Measurements from ENCODE around the gene PPIH. TPM values are rescaled to one million over a fixed set of nuclear protein-coding genes. Genes with fewer than 3 reads are reported as not detected.
"Not testable (repeated sequence)": the region's sequence is repeated elsewhere in the genome, so short reads cannot be mapped to it uniquely, and the experiment has no call there.

Gene PPIH
- total RNA-seq, 1 donor from 2014 or later: 30.0 TPM

GRCh38 chr1:42721926-42722325, 63.7 kb downstream of the PPIH start:
- no peak for TF ChIP-seq POLR2AphosphoS5 (IDR thresholded peaks at IDR 0.05; ENCODE audit: insufficient read depth in 1 of 2, low read depth in 1 of 2)
- no peak for TF ChIP-seq CTCF (IDR thresholded peaks at IDR 0.05)
- no peak for TF ChIP-seq POLR2A (IDR thresholded peaks at IDR 0.05)
- Histone ChIP-seq H3K4me3 (no peak overlapping the region), H3K27ac (no peak overlapping the region), H3K36me3 (peaks cover 0 to 8% of the 10 kb centered on the region in 2 donors), H3K27me3 (no peaks in the 10 kb centered on the region), H3K9me3 (no peaks in the 10 kb centered on the region), H3K4me1 (no peaks in the 10 kb centered on the region)
- intact Hi-C loops (cut with DNase I): no loop called here
- DNase-seq (ENCODE audit: extremely low spot score in 2 of 2): no peak

DNA sequence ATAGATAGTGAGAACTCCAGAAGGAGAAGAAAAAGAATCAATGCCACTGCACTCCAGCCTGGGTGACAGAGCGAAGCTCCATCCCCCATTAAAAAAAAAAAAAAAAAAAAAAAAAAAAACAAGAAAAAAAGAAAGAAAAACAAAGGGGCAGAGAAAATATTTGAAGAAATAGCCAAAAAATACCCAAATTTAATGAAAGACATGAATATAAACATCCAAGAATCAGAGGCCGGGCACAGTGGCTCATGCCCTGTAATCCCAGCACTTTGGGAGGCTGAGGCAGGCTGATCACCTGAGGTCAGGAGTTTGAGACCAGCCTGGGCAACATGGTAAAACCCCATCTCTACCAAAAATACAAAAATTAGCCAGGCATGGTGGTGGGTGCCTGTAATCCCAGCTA, 64.2 kb downstream of the PPIH start:
- H3K27ac ChIP-seq; H3K4me3 ChIP-seq; intact Hi-C loops (cut with DNase I); H3K9me3 ChIP-seq; H3K27me3 ChIP-seq; H3K36me3 ChIP-seq; DNase-seq (ENCODE audit: extremely low spot score in 2 of 2); H3K4me1 ChIP-seq: not testable (repeated sequence)

DNA sequence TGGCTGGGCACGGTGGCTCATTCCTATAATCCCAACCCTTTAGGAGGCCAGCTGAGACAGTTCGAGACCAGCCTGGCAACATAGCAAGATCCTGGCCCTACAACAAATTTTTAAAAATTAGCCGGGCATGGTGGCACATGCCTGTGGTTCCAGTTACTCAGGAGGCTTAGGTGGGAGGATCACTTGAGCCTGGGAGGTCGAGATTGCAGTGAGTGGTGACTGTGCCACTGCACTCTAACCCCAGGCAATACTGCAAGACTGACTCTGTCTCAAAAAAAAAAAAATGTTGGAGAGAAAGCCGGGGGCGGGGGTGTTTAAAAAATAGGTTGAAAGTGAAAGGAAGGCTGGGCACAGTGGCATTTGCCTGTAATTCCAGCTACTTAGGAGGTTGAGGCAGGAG, 65.3 kb downstream of the PPIH start:
- no peak overlapping the region for H3K27ac ChIP-seq
- peaks cover 0 to 8% of the 10 kb centered on the region in 2 donors for H3K36me3 ChIP-seq
- no peak for DNase-seq (ENCODE audit: extremely low spot score in 2 of 2)
- intact Hi-C loops (cut with DNase I): no loop called here
- no peak overlapping the region for H3K4me3 ChIP-seq
- no peaks in the 10 kb centered on the region for H3K4me1 ChIP-seq
- no peaks in the 10 kb centered on the region for H3K9me3 ChIP-seq
- H3K27me3 ChIP-seq: no peaks in the 10 kb centered on the region
- TF ChIP-seq CTCF (IDR thresholded peaks at IDR 0.05): no peak
- TF ChIP-seq POLR2A (IDR thresholded peaks at IDR 0.05): no peak
- TF ChIP-seq POLR2AphosphoS5 (IDR thresholded peaks at IDR 0.05; ENCODE audit: insufficient read depth in 1 of 2, low read depth in 1 of 2): no peak

- H3K27ac ChIP-seq; H3K4me3 ChIP-seq; DNase-seq (ENCODE audit: extremely low spot score in 2 of 2); H3K27me3 ChIP-seq; intact Hi-C loops (cut with DNase I); H3K9me3 ChIP-seq; H3K36me3 ChIP-seq; H3K4me1 ChIP-seq: not testable (repeated sequence)
These were observed 67.6 kb downstream of the PPIH start for GRCh38 chr1:42725820-42726219.

Other genes starting within 250 kb of the PPIH start
- gene ZMYND12, start 202.4 kb upstream of the PPIH start, total RNA-seq: not detected
- 48.9 TPM for gene PPCS, start 201.9 kb upstream of the PPIH start, total RNA-seq
- 1.5 TPM for gene CCDC30, start 195.1 kb upstream of the PPIH start, total RNA-seq
- 397 TPM for gene YBX1, start 24.0 kb downstream of the PPIH start, total RNA-seq
- gene CLDN19, start 81.8 kb downstream of the PPIH start, total RNA-seq: not detected
- 40.5 TPM for gene P3H1, start 108.6 kb downstream of the PPIH start, total RNA-seq
- 3.2 TPM for gene C1orf50, start 108.8 kb downstream of the PPIH start, total RNA-seq
- gene TMEM269, start 126.6 kb downstream of the PPIH start, total RNA-seq: not detected
- 9.3 TPM for gene ERMAP, start 158.7 kb downstream of the PPIH start, total RNA-seq
- gene SVBP, start 159.0 kb downstream of the PPIH start, total RNA-seq: 23.8 TPM
- 9.3 TPM for gene ZNF691, start 188.2 kb downstream of the PPIH start, total RNA-seq

All from vagina (tissue), 2 donors.